BJ (cell line): ENCODE measurements around the gene MIPOL1. TPM values are rescaled to one million over a fixed set of nuclear protein-coding genes. Genes with fewer than 3 reads are reported as not detected.

Experiments used
- CTCF ChIA-PET: fragments of 350-600 bp; formaldehyde crosslinking; extraction: SDS; loops from one replicate; lab custom pipeline; 2021; ENCODE audit warnings: antibody characterized with exemption, inconsistent platforms; lab: Yijun Ruan, JAX
- POLR2A ChIA-PET: fragments of 300-600 bp; sonication (Branson Sonifier 250); formaldehyde crosslinking; extraction: SDS; loops from one replicate; lab custom pipeline; 2021; ENCODE audit warnings: antibody characterized with exemption; lab: Charles Lee
- DNase-seq: peaks from one replicate; pipeline ENCODE4 v3.0.0-alpha.2; 2011; ENCODE audit warnings: low read depth
- H3K27me3 ChIP-seq: 2 replicates; pipeline ENCODE4 v1.6.0; 2011; ENCODE audit warnings: low read length; ENCODE audit not compliant: control insufficient read depth, insufficient read depth
- H3K36me3 ChIP-seq: 2 replicates; pipeline ENCODE4 v1.5.1; 2011; ENCODE audit warnings: low read length; ENCODE audit not compliant: control insufficient read depth, insufficient read depth
- H3K4me3 ChIP-seq: 2 replicates; pipeline ENCODE4 v1.5.1; 2011; ENCODE audit warnings: low read depth, mild to moderate bottlenecking, control low read depth, low read length
- polyA plus RNA-seq: library from polyadenylated mRNA; depleted of rRNA; stranded (reverse); fragments of >200 nt; gene quantifications from 2 replicates; pipeline ENCODE4 v1.2.3, GENCODE V29; 2011
- TF ChIP-seq, protein P1 (sequence below): IDR thresholded peaks from 2 replicates; pipeline ENCODE4 v1.5.1; 2011; ENCODE audit warnings: low read depth, mild to moderate bottlenecking, control low read depth, inconsistent platforms, low read length, moderate library complexity; ENCODE audit not compliant: insufficient read depth

Gene MIPOL1
- polyA plus RNA-seq, 1 experiment, result 1.1 TPM

DNA sequence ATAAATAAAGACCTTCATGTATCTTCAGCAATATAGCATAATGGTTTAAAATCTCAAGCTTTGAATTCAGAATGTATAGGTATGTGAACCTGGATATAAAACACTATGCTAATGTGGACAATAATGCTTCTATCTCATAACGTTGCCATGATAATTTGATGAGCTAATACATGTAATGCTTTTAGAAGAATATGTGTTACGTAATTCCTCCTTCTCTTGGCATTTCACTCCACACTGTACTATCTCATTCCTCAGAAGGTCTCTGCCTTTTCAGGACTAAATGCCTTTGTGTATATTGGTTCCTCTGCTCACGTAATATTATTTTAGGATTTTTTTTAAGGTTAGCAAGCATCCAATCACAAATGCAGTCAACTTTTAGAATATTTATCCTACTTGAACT is 310.8 kb downstream of the MIPOL1 start:
- Histone ChIP-seq H3K36me3 (no peaks in the 10 kb centered on the region), H3K4me3 (no peak overlapping the region), H3K27me3 (no peaks in the 10 kb centered on the region)
- CTCF ChIA-PET, result no interaction called here
- no peak for DNase-seq
- TF ChIP-seq, protein P1, sequence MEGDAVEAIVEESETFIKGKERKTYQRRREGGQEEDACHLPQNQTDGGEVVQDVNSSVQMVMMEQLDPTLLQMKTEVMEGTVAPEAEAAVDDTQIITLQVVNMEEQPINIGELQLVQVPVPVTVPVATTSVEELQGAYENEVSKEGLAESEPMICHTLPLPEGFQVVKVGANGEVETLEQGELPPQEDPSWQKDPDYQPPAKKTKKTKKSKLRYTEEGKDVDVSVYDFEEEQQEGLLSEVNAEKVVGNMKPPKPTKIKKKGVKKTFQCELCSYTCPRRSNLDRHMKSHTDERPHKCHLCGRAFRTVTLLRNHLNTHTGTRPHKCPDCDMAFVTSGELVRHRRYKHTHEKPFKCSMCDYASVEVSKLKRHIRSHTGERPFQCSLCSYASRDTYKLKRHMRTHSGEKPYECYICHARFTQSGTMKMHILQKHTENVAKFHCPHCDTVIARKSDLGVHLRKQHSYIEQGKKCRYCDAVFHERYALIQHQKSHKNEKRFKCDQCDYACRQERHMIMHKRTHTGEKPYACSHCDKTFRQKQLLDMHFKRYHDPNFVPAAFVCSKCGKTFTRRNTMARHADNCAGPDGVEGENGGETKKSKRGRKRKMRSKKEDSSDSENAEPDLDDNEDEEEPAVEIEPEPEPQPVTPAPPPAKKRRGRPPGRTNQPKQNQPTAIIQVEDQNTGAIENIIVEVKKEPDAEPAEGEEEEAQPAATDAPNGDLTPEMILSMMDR, result no peak
- POLR2A ChIA-PET, result no interaction called here

- DNase-seq, result no peak
- no peaks in the 10 kb centered on the region for H3K27me3 ChIP-seq
- POLR2A ChIA-PET, result no interaction called here
- CTCF ChIA-PET, result interaction anchor here (1.5 kb wide), 1 partner anchor 12 kb away, joined by 5 read pairs; no protein-coding TSS in a partner anchor
- no peak overlapping the region for H3K4me3 ChIP-seq
- TF ChIP-seq, protein P1, result no peak
- no peaks in the 10 kb centered on the region for H3K36me3 ChIP-seq
Measured at GRCh38 chr14:37512173-37512572, 314.4 kb downstream of the MIPOL1 start.

- H3K4me3 ChIP-seq, result no peak overlapping the region
- no peak for DNase-seq
- CTCF ChIA-PET, result interaction anchor here (0.5 kb wide), 1 partner anchor 83 kb away, joined by 6 read pairs; no protein-coding TSS in a partner anchor
- H3K36me3 ChIP-seq, result no peaks in the 10 kb centered on the region
- no peaks in the 10 kb centered on the region for H3K27me3 ChIP-seq
- POLR2A ChIA-PET, result no interaction called here
- TF ChIP-seq, protein P1, result no peak
Measured at GRCh38 chr14:37515771-37516170, 318.0 kb downstream of the MIPOL1 start.

GRCh38 chr14:37526994-37527393 is 329.3 kb downstream of the MIPOL1 start:
- Histone ChIP-seq H3K36me3 (no peaks in the 10 kb centered on the region), H3K27me3 (no peaks in the 10 kb centered on the region), H3K4me3 (no peak overlapping the region)
- DNase-seq, result no peak
- CTCF ChIA-PET, result interaction anchor here (0.7 kb wide), 1 partner anchor 36 kb away, joined by 3 read pairs; no protein-coding TSS in a partner anchor
- TF ChIP-seq, protein P1, result no peak
- POLR2A ChIA-PET, result no interaction called here

DNA sequence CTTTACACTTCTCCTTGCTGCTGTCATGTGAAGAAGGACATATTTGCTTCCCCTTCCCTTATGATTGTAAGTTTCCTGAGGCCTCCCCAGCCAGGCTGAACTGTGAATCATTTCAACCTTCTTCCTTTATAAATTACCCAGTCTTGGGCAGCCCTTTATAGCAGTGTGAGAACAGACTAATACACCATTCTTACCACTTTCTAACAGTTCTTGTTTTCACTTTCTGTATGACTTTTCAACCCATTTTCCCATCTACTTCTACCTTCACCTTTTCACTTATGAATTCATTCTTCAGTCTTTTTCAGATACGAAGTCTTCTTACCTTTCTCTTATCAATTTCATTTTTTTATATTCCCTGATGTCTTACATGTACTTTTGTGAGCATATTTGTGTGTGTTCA is 342.3 kb downstream of the MIPOL1 start:
- TF ChIP-seq, protein P1, result no peak
- ChIA-PET POLR2A (no interaction called here), CTCF (no interaction called here)
- Histone ChIP-seq H3K36me3 (no peaks in the 10 kb centered on the region), H3K4me3 (no peak overlapping the region), H3K27me3 (no peaks in the 10 kb centered on the region)
- no peak for DNase-seq
